Measurements from ENCODE around the gene TCTN2.

GRCh38 chr12:123757561-123757960 is 86.6 kb downstream of the TCTN2 start:
- TF ChIP-seq, protein P1, sequence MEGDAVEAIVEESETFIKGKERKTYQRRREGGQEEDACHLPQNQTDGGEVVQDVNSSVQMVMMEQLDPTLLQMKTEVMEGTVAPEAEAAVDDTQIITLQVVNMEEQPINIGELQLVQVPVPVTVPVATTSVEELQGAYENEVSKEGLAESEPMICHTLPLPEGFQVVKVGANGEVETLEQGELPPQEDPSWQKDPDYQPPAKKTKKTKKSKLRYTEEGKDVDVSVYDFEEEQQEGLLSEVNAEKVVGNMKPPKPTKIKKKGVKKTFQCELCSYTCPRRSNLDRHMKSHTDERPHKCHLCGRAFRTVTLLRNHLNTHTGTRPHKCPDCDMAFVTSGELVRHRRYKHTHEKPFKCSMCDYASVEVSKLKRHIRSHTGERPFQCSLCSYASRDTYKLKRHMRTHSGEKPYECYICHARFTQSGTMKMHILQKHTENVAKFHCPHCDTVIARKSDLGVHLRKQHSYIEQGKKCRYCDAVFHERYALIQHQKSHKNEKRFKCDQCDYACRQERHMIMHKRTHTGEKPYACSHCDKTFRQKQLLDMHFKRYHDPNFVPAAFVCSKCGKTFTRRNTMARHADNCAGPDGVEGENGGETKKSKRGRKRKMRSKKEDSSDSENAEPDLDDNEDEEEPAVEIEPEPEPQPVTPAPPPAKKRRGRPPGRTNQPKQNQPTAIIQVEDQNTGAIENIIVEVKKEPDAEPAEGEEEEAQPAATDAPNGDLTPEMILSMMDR (IDR thresholded peaks at IDR 0.05): no peak
- no peak for TF ChIP-seq EZH2 (IDR thresholded peaks at IDR 0.05; ENCODE audit: borderline replicate concordance, insufficient read depth, low read depth, low read length, poor library complexity, severe bottlenecking)
